Neutrophil (primary cell): ENCODE measurements around the gene DNAJC30.

Experiments used
- H3K27ac ChIP-seq: fragments of 200-600 bp; sonication (generic); 2 replicates; pipeline ENCODE4 v1.5.1; 2016; ENCODE audit warnings: mild to moderate bottlenecking, moderate library complexity
- H3K27me3 ChIP-seq: fragments of 200-600 bp; sonication (generic); 2 replicates; pipeline ENCODE4 v1.6.0; 2016; ENCODE audit warnings: mild to moderate bottlenecking
- H3K36me3 ChIP-seq: fragments of 200-600 bp; sonication (generic); 2 replicates; pipeline ENCODE4 v1.5.1; 2017
- H3K4me1 ChIP-seq, 2 experiments: fragments of 200-600 bp in 1 of 2; sonication (generic) in 1 of 2; 1 replicate in 1 of 2; 2 replicates in 1 of 2; pipeline versions ENCODE4 v1.5.1 to v1.6.1; 2013 to 2016; ENCODE audit warnings: low read depth in 1 of 2, low read length in 1 of 2, mild to moderate bottlenecking in 1 of 2, moderate library complexity in 1 of 2; ENCODE audit not compliant: control insufficient read depth in 1 of 2, insufficient read depth in 1 of 2
- H3K4me3 ChIP-seq, 2 experiments: fragments of 200-600 bp in 1 of 2; sonication (generic) in 1 of 2; 1 replicate in 1 of 2; 2 replicates in 1 of 2; pipeline ENCODE4 v1.5.1; 2013 to 2016; ENCODE audit warnings: low read depth in 1 of 2, low read length in 1 of 2, mild to moderate bottlenecking in 1 of 2, moderate library complexity in 1 of 2
- H3K9me3 ChIP-seq: fragments of 200-600 bp; sonication (generic); 2 replicates; pipeline ENCODE4 v1.5.1; 2016
- TF ChIP-seq, protein P1 (sequence below): fragments of 200-600 bp; sonication (generic); IDR thresholded peaks from 2 replicates; pipeline ENCODE4 v1.5.1; 2016; ENCODE audit warnings: antibody characterized with exemption

The DNAJC30 gene

DNA sequence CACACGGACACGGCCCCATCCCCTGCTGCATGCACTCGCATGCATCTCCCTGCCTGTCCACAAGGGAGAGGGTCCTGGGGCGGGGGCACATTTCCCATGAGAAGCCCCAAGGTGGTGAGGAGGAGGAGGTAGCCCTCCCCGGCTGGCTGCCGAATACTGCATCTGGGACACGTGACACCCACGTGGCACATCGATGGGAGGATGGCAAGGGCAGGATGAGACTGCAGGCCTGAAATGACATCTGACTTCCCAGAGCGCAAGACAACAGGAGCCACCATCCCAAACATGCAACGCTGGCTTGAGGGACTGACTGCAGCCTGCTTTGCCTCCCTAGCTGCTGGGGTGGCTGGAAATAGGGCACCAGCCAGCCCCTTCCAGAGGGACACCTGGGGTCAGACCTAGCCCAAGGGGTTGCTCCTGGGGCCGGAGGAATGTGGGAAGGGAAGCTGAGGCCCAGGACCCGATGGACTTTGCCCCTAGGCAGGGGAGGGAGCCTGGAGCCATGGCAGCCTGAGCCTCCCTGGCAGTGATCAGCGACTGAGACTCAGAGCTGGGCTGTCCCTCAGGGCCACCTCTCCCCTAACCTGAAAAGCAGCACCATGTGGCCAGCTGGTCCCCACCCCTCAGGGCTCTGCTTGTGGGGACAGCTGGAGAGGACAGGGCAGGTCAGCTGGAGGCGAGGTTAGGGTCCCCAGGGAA lies 16.3 kb upstream of the DNAJC30 start:
- H3K9me3 ChIP-seq: no peaks in the 10 kb centered on the region
- H3K4me1 ChIP-seq: peaks cover 3 to 9% of the 10 kb centered on the region in 2 experiments
- H3K36me3 ChIP-seq: peaks cover 58% of the 10 kb centered on the region
- TF ChIP-seq, protein P1, sequence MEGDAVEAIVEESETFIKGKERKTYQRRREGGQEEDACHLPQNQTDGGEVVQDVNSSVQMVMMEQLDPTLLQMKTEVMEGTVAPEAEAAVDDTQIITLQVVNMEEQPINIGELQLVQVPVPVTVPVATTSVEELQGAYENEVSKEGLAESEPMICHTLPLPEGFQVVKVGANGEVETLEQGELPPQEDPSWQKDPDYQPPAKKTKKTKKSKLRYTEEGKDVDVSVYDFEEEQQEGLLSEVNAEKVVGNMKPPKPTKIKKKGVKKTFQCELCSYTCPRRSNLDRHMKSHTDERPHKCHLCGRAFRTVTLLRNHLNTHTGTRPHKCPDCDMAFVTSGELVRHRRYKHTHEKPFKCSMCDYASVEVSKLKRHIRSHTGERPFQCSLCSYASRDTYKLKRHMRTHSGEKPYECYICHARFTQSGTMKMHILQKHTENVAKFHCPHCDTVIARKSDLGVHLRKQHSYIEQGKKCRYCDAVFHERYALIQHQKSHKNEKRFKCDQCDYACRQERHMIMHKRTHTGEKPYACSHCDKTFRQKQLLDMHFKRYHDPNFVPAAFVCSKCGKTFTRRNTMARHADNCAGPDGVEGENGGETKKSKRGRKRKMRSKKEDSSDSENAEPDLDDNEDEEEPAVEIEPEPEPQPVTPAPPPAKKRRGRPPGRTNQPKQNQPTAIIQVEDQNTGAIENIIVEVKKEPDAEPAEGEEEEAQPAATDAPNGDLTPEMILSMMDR: no peak
- no peak overlapping the region for H3K27ac ChIP-seq
- H3K4me3 ChIP-seq: no peak overlapping the region
- peaks cover 32% of the 10 kb centered on the region for H3K27me3 ChIP-seq

DNA sequence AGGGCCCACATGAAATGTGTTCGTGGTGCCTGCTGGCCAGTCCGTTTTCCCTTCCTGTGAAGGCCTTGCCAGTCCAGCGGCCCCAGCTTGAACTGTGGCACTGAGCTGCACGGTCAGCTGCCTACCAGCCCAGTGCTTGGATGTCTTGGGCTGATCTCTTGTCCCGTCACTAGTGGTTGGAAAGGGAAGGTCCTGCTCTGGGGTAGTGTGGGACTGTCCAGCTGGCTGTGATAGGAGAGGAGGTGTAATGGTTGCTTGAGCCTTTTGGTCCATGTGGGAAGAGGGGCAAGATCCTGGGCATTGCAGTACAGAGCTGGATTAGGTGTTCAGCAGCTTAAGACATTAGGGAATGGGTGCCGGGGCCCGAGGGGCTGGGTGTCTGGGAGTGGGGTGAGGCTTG lies 15.2 kb upstream of the DNAJC30 start:
- Histone ChIP-seq H3K36me3 (peaks cover 69% of the 10 kb centered on the region), H3K27me3 (peaks cover 20% of the 10 kb centered on the region), H3K27ac (no peak overlapping the region), H3K4me1 (peaks cover under 1 to 1% of the 10 kb centered on the region in 2 experiments), H3K4me3 (no peak overlapping the region), H3K9me3 (no peaks in the 10 kb centered on the region)
- TF ChIP-seq, protein P1: no peak

DNA sequence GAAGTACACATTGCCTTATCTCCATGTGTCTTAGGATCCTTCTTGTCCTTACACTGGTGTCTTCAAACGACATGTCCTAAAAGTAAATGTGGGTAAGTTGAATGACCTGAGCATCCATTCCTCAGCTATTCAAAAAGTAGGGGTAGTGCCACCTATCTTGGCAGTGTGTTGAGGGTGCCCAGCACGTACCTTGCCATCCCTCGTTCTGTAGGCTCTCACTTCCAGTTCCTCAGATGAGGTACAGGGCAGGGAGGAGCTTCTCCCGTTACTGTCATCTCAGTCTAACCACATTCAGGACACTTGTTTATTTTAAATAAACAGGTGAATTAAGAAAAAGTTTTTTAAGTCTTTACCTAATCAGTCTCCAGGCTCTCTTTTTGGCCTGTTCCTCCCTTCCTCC lies 13.1 kb upstream of the DNAJC30 start:
- Histone ChIP-seq H3K4me3 (no peak overlapping the region), H3K27ac (no peak overlapping the region), H3K27me3 (peaks cover under 1% of the 10 kb centered on the region), H3K4me1 (no peaks in the 10 kb centered on the region), H3K36me3 (peaks cover 84% of the 10 kb centered on the region), H3K9me3 (no peaks in the 10 kb centered on the region)
- TF ChIP-seq, protein P1: no peak

DNA sequence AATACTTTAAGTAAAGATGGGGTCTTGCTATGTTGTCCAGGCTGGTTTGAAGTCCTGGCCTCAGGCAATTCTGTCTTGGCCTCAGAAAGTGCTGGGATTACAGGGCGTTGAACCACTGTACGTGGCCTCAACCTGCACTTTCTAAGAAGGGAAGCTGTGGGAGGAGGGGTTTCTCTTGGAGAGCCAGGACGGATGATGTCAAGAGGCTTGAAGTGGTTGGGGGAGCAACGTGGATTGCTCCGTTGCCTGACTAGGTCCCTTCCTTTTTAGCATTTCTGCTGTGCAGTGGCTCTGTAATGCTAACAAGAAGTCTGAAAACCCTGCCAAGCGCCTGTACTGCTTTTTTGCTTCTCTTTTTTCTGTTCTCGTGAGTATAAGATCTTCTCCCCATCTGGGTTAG lies 7.4 kb upstream of the DNAJC30 start:
- no peak overlapping the region for H3K4me3 ChIP-seq
- H3K27ac ChIP-seq: no peak overlapping the region
- peaks cover 69% of the 10 kb centered on the region for H3K36me3 ChIP-seq
- no peaks in the 10 kb centered on the region for H3K9me3 ChIP-seq
- no peaks in the 10 kb centered on the region for H3K4me1 ChIP-seq
- H3K27me3 ChIP-seq: no peaks in the 10 kb centered on the region
- TF ChIP-seq, protein P1: no peak

DNA sequence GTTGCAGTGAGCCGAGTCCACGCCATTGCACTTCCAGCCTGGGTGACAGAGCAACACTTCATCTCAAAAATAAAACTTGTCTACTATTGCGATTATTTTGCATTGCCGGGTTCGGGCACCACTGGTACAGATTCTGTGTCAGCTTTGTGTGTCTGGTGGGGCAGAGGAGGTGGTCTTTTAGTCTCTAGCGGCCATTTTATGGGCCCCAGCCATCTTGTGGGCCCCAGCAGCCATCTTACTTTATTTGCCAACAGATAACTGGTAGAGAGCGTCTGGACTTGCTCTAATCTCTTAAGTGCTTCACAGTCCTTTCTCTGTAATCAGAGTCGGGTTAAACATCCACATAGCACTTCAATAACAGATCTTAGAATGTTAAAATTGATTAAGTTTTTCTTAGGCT lies 5.0 kb upstream of the DNAJC30 start:
- no peak overlapping the region for H3K27ac ChIP-seq
- no peaks in the 10 kb centered on the region for H3K27me3 ChIP-seq
- no peaks in the 10 kb centered on the region for H3K9me3 ChIP-seq
- peaks cover 46% of the 10 kb centered on the region for H3K36me3 ChIP-seq
- H3K4me3 ChIP-seq: no peak overlapping the region
- TF ChIP-seq, protein P1: no peak
- peaks cover 7 to 9% of the 10 kb centered on the region in 2 experiments for H3K4me1 ChIP-seq
